Activated T-cell treated with anti-CD3 and anti-CD28 coated beads, Interleukin-2, amount 50 U/mL, for 1 hour (primary cell): ENCODE data around the gene MIS12.

Source experiments
- DNase-seq: peaks from one replicate; pipeline ENCODE4 v3.0.0-alpha.2; 2020

MIS12 gene

DNA sequence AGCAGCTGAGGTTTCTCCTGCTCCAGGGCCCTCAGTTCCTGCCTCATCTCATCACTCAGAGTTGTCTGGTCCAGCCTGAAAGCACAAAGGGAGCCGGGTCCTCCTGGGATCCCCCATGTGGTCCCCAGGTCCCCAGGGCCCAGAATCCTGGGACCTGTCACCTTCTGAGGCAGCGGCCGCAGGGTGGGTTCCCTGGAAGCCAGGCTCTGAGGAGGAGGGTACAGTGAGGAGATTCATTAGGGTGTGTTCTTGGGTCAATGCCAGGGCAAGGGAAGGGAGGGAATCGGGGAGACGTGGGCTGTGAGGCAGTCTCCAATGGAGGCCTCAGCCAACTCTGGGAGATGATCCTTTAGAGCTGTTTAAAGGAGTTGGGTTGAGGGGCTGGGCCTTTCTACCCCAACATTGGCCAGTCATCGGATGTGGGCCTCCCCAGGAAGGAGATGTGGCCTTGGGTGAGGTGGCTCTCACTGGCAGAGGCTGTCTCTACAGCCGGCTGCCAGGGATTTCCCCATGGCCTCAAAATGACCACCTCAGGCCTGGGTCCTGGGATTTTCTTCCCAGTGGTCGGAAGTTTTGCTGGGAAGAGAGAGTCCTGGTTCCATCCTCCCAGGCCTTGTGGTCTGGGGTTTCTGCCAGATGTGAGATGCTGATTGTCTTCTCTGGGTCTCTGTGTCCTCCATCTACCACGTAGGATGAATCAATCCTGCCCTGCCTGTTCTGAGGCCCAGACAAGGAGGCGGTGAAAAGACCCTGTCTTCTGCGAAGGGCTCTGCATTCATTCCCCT lies 50.7 kb downstream of the MIS12 start:
- no peak for DNase-seq

DNA sequence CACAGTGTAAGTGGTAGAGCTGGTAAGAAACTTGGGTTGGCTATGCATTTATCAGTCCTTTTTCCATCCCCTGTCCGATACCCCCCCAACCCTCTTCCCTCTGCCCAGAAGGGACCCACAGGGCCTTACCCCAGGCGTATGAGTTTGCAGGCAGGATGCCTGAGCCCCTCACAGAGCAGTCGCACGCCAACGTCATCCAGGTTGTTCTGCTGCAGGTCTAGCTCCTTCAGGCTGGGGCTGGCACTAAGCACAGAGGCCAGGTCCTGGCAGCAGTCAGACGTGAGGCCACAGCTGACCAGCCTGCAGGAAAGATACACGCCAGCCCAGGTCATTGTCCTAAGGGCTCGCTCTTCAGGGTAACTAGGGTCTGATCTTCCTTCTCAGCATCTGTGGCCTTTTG lies 52.9 kb downstream of the MIS12 start:
- DNase-seq: no peak

- DNase-seq: peak; percentile 11
These were observed 54.0 kb downstream of the MIS12 start for GRCh38 chr17:5540321-5540720.
